Measurements from ENCODE around the gene NTSR1.
A peak's percentile ranks its signal among the peaks of the same experiment; 100 is the strongest.

The NTSR1 gene

DNA sequence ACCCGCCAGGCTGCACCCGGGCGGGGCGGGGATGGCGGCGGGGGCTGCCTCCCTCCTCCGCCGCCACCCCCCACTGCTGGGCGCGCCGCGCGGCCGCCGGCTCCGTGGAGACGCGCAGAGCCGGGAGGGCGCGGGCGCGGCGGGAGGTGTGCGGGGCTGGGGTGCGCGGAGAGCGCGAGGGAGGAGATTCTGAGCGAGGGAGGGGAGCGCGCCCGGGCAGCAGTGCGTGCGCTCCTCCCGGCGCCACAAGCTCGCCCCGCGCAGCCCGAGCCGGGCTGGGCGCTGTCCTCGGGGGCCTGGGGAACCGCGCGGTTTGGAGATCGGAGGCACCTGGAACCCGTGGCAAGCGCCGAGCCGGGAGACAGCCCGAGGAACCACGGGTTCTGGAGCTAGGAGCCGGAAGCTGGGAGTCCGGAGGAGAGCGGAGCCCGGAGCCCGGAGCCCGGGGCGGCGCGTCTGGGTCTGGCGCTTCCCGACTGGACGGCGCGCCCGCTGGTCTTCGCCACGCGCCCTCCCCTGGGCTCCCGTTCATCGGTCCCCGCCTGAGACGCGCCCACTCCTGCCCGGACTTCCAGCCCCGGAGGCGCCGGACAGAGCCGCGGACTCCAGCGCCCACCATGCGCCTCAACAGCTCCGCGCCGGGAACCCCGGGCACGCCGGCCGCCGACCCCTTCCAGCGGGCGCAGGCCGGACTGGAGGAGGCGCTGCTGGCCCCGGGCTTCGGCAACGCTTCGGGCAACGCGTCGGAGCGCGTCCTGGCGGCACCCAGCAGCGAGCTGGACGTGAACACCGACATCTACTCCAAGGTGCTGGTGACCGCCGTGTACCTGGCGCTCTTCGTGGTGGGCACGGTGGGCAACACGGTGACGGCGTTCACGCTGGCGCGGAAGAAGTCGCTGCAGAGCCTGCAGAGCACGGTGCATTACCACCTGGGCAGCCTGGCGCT is at the start of gene NTSR1:
TSS of gene NTSR1 (plus strand) at position 246 of the 946 bp plus-strand sequence. CDS start at position 618, 372 bp downstream.
- Mint-ChIP-seq H3K27ac (no peak within 1 kb of the TSS), H3K9me3 (no peaks in the 10 kb centered on the region), H3K4me1 (peaks cover 18% of the 10 kb centered on the region), H3K27me3 (peaks cover 52% of the 10 kb centered on the region), H3K4me3 (peak within 1 kb of the TSS in 1 of 2 donors; percentile 70)
- no peak for ATAC-seq
- DNase-seq, result no peak

DNA sequence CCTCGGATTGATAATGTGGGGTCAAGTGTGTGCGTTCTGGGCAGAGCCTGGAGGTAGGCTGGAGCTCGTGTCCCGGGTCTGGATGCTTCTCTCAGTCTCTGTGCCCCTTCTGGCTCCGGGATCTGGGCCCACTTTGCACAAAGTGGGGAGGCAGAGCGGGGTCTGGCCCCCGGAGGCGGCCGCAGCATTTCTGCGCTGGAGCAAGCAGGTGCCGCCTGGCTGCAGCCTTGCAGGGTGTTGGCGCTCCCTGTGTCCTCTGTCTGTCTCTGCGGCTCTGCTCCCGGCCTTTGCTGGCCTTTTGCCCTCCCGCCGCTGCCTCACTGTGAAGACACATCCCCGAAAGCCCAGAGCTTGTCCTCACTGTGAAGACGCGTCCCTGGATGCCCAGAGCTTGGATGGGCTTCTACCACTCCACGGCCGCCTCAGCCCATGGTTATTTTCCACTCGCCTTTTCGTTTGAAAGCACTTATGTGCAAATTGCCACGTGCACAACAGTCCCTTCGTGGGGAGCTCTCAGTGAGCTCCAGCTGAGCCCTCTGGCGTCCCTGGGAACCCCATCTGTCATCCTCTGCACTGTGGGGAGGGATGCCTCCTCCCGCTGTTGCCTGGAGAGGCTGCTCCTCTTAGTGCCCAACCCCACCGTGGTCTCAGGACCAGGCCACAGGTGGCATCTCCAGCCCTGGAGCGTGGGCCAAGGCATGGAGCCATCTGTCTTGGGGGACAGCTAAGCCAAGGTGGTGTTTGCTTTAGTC is 49.0 kb upstream of the NTSR1 start:
- ATAC-seq (no peak), DNase-seq (no peak)
- Mint-ChIP-seq H3K27me3 (no peaks in the 10 kb centered on the region), H3K27ac (no peak overlapping the region), H3K4me3 (no peak overlapping the region), H3K9me3 (no peaks in the 10 kb centered on the region), H3K4me1 (peaks cover 6% of the 10 kb centered on the region)

DNA sequence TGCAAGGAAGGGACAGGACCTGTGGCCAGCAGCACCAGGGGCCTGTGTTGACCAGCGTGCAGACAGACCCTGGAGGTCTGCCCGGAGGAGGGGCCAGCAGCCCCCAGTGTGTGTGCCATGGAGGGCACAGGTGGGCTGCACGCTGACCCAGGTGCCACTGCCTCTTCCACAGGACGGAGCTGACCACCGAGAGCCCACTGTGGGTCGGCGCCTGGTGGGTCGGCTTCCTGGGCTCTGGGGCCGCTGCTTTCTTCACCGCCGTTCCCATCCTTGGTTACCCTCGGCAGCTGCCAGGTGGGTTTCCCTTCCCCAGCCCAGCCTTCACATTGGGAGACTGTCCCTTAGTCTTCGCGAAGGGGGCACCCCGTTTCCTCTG is 48.4 kb upstream of the NTSR1 start:
- Mint-ChIP-seq H3K27me3 (no peaks in the 10 kb centered on the region), H3K9me3 (no peaks in the 10 kb centered on the region), H3K4me3 (no peak overlapping the region), H3K27ac (no peak overlapping the region), H3K4me1 (peaks cover 6% of the 10 kb centered on the region)
- ATAC-seq (no peak), DNase-seq (no peak)

DNA sequence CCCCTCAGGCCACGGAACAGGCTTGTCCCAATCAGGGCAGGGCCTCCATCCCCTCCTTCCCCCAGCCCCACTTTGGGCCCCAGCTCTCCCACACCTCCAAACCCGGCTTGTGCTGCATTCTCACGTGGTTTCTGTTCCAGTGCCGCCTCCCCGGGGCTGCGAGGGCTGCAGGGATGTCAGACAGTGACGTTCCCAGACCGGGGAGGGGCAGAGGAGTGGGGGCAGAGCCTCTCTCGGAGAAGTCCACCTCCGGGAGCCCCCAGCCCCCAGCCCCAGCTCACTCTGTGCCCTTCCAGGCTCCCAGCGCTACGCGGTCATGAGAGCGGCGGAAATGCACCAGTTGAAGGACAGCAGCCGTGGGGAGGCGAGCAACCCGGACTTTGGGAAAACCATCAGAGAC is 47.9 kb upstream of the NTSR1 start:
- no peak overlapping the region for H3K27ac Mint-ChIP-seq
- DNase-seq, result no peak
- ATAC-seq, result no peak
- no peaks in the 10 kb centered on the region for H3K9me3 Mint-ChIP-seq
- peaks cover 6% of the 10 kb centered on the region for H3K4me1 Mint-ChIP-seq
- H3K27me3 Mint-ChIP-seq, result no peaks in the 10 kb centered on the region
- H3K4me3 Mint-ChIP-seq, result no peak overlapping the region

DNA sequence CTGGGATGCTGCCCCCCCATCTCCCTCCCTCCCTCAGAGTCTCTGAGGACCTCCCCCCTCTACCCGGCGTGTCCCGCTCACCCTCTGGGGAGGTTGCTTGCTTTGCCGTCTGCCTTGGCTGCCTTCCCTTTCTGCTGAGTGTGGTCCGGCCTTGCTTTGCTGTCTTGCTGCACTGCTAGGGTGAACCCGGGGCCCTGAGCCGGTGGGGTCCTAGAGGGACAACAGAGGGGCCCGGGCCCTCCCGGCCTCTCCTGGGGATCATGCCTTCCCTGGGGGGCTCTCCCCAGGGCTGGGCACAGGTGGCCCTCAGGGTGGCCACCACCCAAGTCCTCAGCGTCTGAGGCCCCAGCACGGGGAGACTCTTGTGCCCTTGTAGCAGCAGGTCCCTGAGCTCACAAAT is 47.0 kb upstream of the NTSR1 start:
- Mint-ChIP-seq H3K4me3 (no peak overlapping the region), H3K27me3 (no peaks in the 10 kb centered on the region), H3K9me3 (no peaks in the 10 kb centered on the region), H3K27ac (peak overlapping the region in 1 of 2 donors; percentile 94), H3K4me1 (peaks cover 6% of the 10 kb centered on the region)
- DNase-seq (no peak), ATAC-seq (peak; percentile 27)

DNA sequence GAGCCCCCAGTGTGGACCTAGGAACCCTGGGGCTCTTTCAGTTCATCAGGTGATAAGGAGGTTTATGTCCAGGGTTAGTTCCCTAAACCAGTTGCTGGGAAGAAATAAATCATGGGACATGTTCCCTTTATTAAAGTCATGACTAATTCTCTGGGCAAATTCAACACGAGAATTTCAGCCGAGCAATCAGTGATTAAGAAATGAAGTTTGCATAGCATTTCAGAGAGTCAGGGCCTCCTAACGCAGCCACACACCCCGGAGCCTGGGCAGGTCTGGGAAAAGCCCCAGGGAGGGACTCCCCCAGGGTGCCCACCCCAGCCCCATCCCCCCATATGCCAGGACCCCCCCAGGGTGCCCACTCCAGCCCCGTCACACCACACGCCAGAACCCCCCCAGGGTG is 46.2 kb upstream of the NTSR1 start:
- DNase-seq (no peak), ATAC-seq (peak; percentile 37)
- Mint-ChIP-seq H3K27ac (no peak overlapping the region), H3K9me3 (no peaks in the 10 kb centered on the region), H3K27me3 (no peaks in the 10 kb centered on the region), H3K4me3 (no peak overlapping the region), H3K4me1 (peaks cover 6% of the 10 kb centered on the region)

DNA sequence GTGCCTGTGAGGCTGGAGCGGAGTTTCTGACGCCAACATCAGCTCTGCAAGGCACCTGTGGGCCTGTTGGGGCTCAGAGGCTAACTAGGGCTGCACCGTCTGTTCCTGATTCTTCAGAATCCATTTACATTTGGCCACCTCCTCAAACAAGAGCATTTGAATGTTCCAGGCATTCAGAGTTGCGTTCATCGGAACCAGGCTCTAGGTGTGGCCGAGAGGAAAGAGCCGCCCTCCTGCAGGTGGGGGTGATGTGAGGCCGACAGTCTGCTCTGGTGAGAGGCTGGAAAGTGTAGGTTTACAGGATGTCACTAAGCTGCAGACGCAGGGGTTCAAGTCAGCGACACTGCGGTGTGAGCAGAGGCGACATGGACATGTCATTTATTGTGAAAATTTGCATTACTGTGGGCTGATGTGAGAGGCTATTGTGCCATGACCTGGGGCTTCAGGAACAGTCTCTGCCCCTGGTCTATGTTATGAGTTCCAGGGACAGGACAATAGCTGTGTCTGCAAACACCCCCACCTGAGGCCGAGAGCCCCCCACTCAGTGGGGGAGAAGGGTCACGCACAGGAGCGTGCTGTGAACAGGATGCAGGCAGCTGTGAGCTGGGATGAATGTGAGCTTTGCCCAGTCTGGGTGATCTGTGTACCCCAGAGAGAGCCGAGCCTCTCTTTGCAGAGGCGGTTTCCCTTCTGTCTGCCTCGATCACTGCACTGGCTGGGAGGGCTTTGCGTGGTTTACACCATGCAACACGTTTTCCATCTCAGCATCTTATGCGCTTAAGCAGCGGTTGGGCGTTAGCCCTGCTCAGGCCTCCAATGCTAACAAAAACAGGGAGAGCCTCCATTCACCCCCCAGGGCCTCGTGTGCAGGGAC is 45.3 kb upstream of the NTSR1 start:
- no peak for DNase-seq
- Mint-ChIP-seq H3K27me3 (no peaks in the 10 kb centered on the region), H3K27ac (peak overlapping the region in 1 of 2 donors; percentile 6), H3K4me1 (peaks cover 12% of the 10 kb centered on the region), H3K4me3 (no peak overlapping the region), H3K9me3 (no peaks in the 10 kb centered on the region)
- ATAC-seq, result no peak

DNA sequence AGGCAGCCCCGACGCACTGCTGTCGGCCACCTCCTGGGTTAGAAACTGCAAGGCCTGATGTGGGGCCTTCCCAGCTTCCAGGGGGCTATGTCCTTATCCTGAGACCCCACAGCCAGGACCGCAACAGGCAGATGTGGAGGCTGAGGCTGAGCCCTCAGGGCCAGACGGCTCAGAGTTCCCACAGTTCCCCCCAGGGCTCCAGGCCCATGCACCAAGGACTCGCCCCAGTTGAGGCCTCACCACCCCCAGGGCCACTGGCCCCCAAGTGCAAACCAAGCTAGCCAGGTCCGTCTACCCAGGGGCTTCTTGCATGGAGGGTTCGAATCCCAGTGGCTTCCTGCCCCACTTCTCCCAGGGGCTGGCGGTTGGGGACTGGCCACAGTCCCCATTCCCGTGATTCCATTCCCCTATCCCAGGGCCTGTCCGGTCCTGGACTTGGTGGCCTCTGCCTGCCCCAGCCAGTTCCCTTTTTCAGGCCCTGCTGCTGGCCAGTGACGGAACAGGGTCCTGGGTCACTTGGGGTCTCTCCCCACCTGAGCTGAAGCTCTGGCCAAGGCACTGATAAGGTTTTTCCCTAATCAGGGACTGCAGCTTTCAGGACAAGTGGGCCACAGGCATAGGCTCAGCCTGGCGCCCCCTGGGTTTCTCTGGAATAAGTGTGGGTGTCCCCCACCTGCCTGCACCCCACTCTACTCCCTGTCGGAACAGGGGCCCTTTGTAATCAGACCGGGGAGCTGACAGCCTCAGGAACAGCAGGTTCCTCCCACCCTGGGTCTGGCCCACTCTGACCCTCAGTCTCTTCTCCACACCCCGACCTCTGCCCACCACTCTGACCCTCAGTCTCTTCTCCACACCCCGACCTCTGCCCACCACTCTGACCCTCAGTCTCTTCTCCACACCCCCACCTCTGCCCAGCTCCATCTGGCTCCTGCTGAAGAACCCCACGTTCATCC is 44.3 kb upstream of the NTSR1 start:
- Mint-ChIP-seq H3K4me3 (no peak overlapping the region), H3K27me3 (no peaks in the 10 kb centered on the region), H3K9me3 (no peaks in the 10 kb centered on the region), H3K27ac (peak overlapping the region in 1 of 2 donors; percentile 53), H3K4me1 (peaks cover 21% of the 10 kb centered on the region)
- ATAC-seq (no peak), DNase-seq (no peak)

DNA sequence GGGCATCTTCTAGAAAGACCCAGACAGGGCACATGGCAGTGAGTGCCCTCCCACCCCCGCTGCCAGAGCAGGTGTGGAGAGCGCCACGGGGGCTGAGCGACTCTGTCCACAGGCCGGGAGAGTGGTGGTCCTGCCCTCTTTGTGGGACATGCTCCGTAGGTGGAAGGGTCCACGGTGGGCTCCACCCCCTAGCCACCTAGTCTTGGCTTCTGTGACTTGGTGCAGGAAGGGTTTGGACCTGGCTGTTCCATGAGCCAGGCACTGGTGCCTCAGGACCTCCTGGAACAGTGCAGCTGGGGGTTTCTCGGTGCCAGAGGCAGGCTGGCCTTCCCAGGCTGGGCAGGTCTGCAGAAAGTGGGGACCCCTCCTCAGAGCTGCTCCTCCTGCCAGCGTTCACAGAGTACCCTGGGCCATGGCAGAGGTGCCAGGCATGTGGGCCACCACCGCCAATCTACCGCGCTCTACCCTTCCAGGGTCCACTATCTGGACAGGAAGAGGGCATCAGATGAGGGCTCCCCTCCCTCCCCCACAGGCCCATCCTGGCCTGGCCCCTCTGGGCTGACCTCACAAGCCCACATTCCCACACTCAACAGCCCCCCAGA is 43.4 kb upstream of the NTSR1 start:
- Mint-ChIP-seq H3K4me3 (no peak overlapping the region), H3K27ac (peak overlapping the region; percentile 53 to 78), H3K27me3 (no peaks in the 10 kb centered on the region), H3K9me3 (no peaks in the 10 kb centered on the region), H3K4me1 (peaks cover 31% of the 10 kb centered on the region)
- ATAC-seq, result peak; percentile 4
- DNase-seq, result no peak

DNA sequence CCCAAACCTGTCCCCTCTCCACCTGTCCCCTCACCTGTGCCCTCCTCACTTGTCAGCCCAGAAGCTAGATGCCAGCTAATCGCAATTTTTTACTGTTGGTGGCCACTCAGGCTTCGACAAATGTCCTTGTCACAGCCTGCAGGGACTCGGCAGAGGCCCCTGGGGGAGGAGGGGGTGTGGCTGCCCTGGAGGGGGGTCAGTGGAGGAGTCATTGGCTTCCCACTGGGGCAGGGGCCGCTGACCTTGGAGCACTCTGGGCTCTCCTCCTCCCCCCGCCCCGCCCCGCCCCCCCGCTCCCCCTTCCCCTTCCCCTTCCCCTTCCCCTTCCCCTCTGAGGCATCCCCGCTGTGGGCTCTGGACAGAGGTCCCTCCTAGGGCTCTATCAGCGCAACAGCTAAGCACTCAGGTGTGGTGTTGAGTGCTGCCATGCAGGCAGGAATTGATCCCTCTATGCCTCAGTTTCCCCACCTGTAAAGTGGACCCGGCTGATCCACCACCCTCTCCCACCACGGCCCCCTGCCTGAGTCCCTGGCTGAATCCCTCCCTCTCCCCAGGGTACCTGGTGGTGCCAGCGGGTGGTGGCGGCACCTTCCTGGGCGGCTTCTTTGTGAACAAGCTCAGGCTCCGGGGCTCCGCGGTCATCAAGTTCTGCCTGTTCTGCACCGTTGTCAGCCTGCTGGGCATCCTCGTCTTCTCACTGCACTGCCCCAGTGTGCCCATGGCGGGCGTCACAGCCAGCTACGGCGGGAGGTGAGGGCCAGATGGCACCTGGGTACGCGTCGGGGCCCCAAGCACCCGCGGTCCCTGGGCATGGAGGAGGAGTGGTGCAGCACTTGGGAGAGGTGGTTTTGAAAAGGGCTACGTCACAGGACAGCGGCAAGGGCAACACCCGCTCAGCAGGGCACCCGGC is 42.6 kb upstream of the NTSR1 start:
- ATAC-seq (no peak), DNase-seq (no peak)
- Mint-ChIP-seq H3K9me3 (no peaks in the 10 kb centered on the region), H3K4me3 (no peak overlapping the region), H3K27me3 (no peaks in the 10 kb centered on the region), H3K27ac (no peak overlapping the region), H3K4me1 (peaks cover 35% of the 10 kb centered on the region)

DNA sequence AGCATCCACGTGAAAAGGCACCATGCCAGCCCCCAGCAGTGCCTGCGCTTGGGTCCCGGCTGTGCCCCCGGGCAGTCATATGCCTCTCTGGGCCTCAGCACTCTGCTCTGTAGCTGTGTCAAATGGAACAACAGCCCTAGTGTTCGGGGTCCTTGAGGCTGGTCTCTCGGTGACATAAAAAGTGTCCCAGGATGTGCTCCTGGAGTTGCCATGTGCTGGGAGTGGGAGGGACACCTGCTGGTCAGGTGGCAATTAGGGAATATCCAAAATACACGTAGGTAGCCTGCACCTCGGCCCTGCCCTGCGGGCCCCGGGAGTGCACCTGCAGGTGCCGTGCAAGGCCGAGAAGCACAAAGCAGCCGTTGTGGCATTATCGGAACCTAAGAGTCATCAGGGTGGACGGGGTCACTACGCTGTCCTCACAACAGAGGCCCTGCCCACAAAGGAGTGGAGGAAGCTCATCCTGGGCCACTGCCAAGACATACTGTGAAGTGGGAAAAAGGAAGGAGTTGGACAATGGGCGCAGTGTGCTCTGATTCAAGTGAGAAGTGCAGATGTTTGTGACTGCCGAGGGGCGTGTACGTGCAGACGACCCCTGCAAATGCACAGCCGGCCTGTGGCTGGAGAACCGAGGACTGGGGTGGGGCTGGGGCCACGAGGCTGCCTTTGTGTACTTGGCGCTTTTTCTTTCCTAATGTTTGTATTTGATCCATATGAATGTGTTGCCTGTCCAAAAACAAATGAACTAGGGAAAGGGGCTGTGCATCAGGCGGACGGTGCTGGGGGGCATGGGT is 41.7 kb upstream of the NTSR1 start:
- no peak for DNase-seq
- H3K27ac Mint-ChIP-seq, result no peak overlapping the region

DNA sequence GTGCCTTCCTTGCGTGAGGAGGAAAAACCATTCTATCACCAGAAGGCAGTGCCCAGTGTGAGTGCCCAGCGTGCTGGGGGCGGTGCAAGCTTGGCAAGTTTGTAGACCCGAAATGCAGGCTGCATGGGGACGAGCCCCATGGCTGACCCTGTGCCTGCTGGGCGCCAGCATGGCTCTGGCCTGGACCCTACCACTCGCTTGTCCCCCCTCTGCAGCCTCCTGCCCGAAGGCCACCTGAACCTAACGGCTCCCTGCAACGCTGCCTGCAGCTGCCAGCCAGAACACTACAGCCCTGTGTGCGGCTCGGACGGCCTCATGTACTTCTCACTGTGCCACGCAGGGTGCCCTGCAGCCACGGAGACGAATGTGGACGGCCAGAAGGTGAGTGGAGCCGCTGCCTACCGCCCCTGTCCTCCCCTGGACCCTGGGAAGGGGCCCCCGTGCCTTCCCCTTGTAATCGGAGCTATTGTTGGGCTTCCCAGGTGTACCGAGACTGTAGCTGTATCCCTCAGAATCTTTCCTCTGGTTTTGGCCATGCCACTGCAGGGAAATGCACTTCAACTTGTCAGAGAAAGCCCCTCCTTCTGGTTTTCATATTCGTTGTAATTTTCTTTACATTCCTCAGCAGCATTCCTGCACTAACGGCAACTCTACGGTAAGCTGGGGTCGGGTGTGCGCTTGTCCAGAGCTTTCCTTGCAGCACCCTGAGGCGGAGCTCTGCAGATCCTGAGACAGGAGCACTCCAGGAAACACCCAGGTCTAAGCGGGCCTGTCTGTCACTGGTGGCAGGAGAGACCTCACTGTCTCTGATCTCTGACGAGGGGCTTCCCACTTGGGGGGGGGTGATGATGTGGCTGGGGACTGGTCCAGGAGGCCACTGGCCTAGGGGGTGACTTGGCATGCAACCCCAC is 40.9 kb upstream of the NTSR1 start:
- ATAC-seq, result no peak
- Mint-ChIP-seq H3K27me3 (no peaks in the 10 kb centered on the region), H3K4me1 (peaks cover 29% of the 10 kb centered on the region), H3K27ac (peak overlapping the region in 1 of 2 donors; percentile 76), H3K4me3 (no peak overlapping the region), H3K9me3 (no peaks in the 10 kb centered on the region)
- DNase-seq, result no peak

More for the DNA sequence above, 41.7 kb upstream of the NTSR1 start:
- H3K9me3 Mint-ChIP-seq, result no peaks in the 10 kb centered on the region
- peaks cover 30% of the 10 kb centered on the region for H3K4me1 Mint-ChIP-seq
- no peak for ATAC-seq
- H3K27me3 Mint-ChIP-seq, result no peaks in the 10 kb centered on the region
- no peak overlapping the region for H3K4me3 Mint-ChIP-seq
